ENCODE data around the gene FXYD6.

- no peak for TF ChIP-seq FOSL1 (IDR thresholded peaks at IDR 0.05; ENCODE audit: insufficient read depth, low read depth, low read length)
- TF ChIP-seq JUND (IDR thresholded peaks at IDR 0.05; ENCODE audit: low read length), result no peak
Measured at GRCh38 chr11:117806846-117807245, 69.6 kb downstream of the FXYD6 start.
